Endothelial cell of umbilical vein (primary cell): Measurements from ENCODE around the gene NEXN.

Source experiments
- CTCF ChIP-seq, 2 donors: IDR thresholded peaks; 1 replicate in 1 of 2; 2 replicates in 1 of 2; pipeline ENCODE4 v1.5.1; 2011; ENCODE audit warnings: low read length in 2 of 2, mild to moderate bottlenecking in 2 of 2, moderate library complexity in 2 of 2, control low read depth in 1 of 2, inconsistent platforms in 1 of 2, low read depth in 1 of 2; ENCODE audit not compliant: insufficient read depth in 1 of 2; ENCODE audit errors: extremely low read depth in 1 of 2
- EZH2 ChIP-seq: IDR thresholded peaks from 2 replicates; pipeline ENCODE4 v1.6.1; 2012; ENCODE audit warnings: borderline replicate concordance, low read depth, mild to moderate bottlenecking, moderate library complexity, low read length, inconsistent platforms; ENCODE audit not compliant: severe bottlenecking
- FOS ChIP-seq: IDR thresholded peaks from 2 replicates; pipeline ENCODE4 v1.6.1; 2011; ENCODE audit warnings: mild to moderate bottlenecking, low read length, moderate library complexity, borderline replicate concordance; ENCODE audit not compliant: insufficient read depth
- JUN ChIP-seq: IDR thresholded peaks from 2 replicates; pipeline ENCODE4 v1.6.1; 2011; ENCODE audit warnings: borderline replicate concordance, low read depth; ENCODE audit not compliant: insufficient read length, insufficient read depth
- MAX ChIP-seq: IDR thresholded peaks from 2 replicates; pipeline ENCODE4 v1.6.1; 2011; ENCODE audit not compliant: insufficient read depth, insufficient read length
- MYC ChIP-seq: IDR thresholded peaks from one replicate; pipeline ENCODE4 v1.6.1; 2011; ENCODE audit warnings: mild to moderate bottlenecking, low read depth, low read length
- POLR2A ChIP-seq: IDR thresholded peaks from 2 replicates; pipeline ENCODE4 v1.6.1; 2012; ENCODE audit warnings: low read depth, mild to moderate bottlenecking, control low read depth, low read length
- POLR2AphosphoS5 ChIP-seq: IDR thresholded peaks from 2 replicates; pipeline ENCODE4 v1.6.1; 2012; ENCODE audit warnings: low read depth, mild to moderate bottlenecking, control low read depth, low read length, moderate library complexity; ENCODE audit not compliant: insufficient read depth

- no peak for TF ChIP-seq CTCF (IDR thresholded peaks at IDR 0.05; ENCODE audit: extremely low read depth in 1 of 2, insufficient read depth in 1 of 2, low read depth in 1 of 2, low read length in 2 of 2)
- TF ChIP-seq MAX, result no peak
- no peak for TF ChIP-seq POLR2A
- TF ChIP-seq POLR2AphosphoS5, result no peak
- no peak for TF ChIP-seq EZH2
- TF ChIP-seq MYC, result no peak
- no peak for TF ChIP-seq FOS
- TF ChIP-seq JUN, result no peak
Observed at GRCh38 chr1:77850082-77850481, 38.3 kb upstream of the NEXN start.
